ENCODE measurements around the gene BNIP3.

BNIP3 gene

DNA sequence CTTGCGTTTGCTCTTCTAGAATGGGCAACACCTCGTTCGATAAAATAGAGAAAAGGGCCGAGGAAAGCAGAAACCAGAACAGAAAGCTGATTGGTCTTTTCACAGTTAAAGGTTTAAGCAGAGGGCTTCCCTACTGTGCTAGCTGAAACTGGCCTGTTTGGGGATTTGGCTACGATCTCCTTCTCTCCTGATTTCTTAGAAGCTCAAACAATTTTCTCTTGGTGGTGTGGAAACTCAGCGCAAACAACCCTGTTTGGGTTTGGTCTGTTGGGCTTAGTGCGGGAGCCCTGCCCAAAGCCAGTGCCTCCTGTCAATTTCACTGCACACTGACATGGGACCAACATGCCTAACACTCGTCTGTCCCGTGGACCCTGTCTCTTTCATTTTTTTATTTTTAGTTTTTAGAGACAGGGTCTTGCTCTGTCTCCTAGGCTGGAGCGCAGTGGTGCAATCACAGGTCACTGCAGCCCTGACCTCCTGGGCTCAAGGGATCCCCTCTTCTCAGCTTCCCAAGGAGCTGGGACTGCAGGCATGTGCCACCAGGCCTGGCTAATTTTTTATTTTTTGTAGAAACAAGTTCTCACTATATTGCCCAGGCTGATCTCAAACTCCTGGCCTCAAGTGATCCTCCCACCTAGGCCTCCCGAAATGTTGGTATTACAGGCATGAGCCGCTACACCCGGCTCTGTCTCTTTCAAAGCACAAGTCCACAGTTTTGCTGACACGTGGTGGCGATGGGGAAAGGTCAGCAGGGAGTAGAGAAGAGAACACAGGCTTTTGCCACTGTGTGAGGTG is 16.5 kb upstream of the BNIP3 start:
- H4K20me1 ChIP-seq (ENCODE audit: insufficient read depth, low read length) = no peaks in the 10 kb centered on the region
- no peaks in the 10 kb centered on the region for H3K27me3 ChIP-seq (ENCODE audit: low read depth, low read length)
- H3K36me3 ChIP-seq (replicated peaks; ENCODE audit: low read depth, low read length) = no peaks in the 10 kb centered on the region
- H3K79me2 ChIP-seq (ENCODE audit: low read length) = no peaks in the 10 kb centered on the region
- no peaks in the 10 kb centered on the region for H3K4me1 ChIP-seq (ENCODE audit: low read length)
- H3K9me3 ChIP-seq (ENCODE audit: insufficient read depth, low read length) = no peaks in the 10 kb centered on the region
- H3K27ac ChIP-seq (ENCODE audit: low read length) = no peak overlapping the region
- H2AFZ ChIP-seq (ENCODE audit: low read depth, low read length) = no peak overlapping the region
- H3K9ac ChIP-seq (ENCODE audit: low read length) = no peak overlapping the region
- H3K4me3 ChIP-seq (ENCODE audit: low read length) = no peak overlapping the region
- no peak for TF ChIP-seq EZH2phosphoT487 (IDR thresholded peaks at IDR 0.05; ENCODE audit: low read depth)
- TF ChIP-seq, protein P1, sequence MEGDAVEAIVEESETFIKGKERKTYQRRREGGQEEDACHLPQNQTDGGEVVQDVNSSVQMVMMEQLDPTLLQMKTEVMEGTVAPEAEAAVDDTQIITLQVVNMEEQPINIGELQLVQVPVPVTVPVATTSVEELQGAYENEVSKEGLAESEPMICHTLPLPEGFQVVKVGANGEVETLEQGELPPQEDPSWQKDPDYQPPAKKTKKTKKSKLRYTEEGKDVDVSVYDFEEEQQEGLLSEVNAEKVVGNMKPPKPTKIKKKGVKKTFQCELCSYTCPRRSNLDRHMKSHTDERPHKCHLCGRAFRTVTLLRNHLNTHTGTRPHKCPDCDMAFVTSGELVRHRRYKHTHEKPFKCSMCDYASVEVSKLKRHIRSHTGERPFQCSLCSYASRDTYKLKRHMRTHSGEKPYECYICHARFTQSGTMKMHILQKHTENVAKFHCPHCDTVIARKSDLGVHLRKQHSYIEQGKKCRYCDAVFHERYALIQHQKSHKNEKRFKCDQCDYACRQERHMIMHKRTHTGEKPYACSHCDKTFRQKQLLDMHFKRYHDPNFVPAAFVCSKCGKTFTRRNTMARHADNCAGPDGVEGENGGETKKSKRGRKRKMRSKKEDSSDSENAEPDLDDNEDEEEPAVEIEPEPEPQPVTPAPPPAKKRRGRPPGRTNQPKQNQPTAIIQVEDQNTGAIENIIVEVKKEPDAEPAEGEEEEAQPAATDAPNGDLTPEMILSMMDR (IDR thresholded peaks at IDR 0.05; ENCODE audit: low read depth, low read length) = no peak
- no peak overlapping the region for H3K4me2 ChIP-seq (ENCODE audit: low read length)

GRCh38 chr10:131997366-131998049 is 15.8 kb upstream of the BNIP3 start:
- no peak overlapping the region for H3K27ac ChIP-seq (ENCODE audit: low read length)
- H4K20me1 ChIP-seq (ENCODE audit: insufficient read depth, low read length) = no peaks in the 10 kb centered on the region
- H3K4me1 ChIP-seq (ENCODE audit: low read length) = no peaks in the 10 kb centered on the region
- no peaks in the 10 kb centered on the region for H3K36me3 ChIP-seq (replicated peaks; ENCODE audit: low read depth, low read length)
- H3K4me2 ChIP-seq (ENCODE audit: low read length) = no peak overlapping the region
- no peak for TF ChIP-seq EZH2phosphoT487 (IDR thresholded peaks at IDR 0.05; ENCODE audit: low read depth)
- TF ChIP-seq, protein P1 (IDR thresholded peaks at IDR 0.05; ENCODE audit: low read depth, low read length) = no peak
- H3K79me2 ChIP-seq (ENCODE audit: low read length) = no peaks in the 10 kb centered on the region
- no peaks in the 10 kb centered on the region for H3K9me3 ChIP-seq (ENCODE audit: insufficient read depth, low read length)
- H3K4me3 ChIP-seq (ENCODE audit: low read length) = no peak overlapping the region
- H3K9ac ChIP-seq (ENCODE audit: low read length) = no peak overlapping the region
- no peak overlapping the region for H2AFZ ChIP-seq (ENCODE audit: low read depth, low read length)
- no peaks in the 10 kb centered on the region for H3K27me3 ChIP-seq (ENCODE audit: low read depth, low read length)

GRCh38 chr10:131996466-131997365 is 15.0 kb upstream of the BNIP3 start:
- Histone ChIP-seq H2AFZ (ENCODE audit: low read depth, low read length) (no peak overlapping the region), H4K20me1 (ENCODE audit: insufficient read depth, low read length) (no peaks in the 10 kb centered on the region), H3K36me3 (replicated peaks; ENCODE audit: low read depth, low read length) (no peaks in the 10 kb centered on the region), H3K9ac (ENCODE audit: low read length) (no peak overlapping the region), H3K27me3 (ENCODE audit: low read depth, low read length) (no peaks in the 10 kb centered on the region), H3K79me2 (ENCODE audit: low read length) (no peaks in the 10 kb centered on the region), H3K9me3 (ENCODE audit: insufficient read depth, low read length) (no peaks in the 10 kb centered on the region), H3K27ac (ENCODE audit: low read length) (no peak overlapping the region), H3K4me3 (ENCODE audit: low read length) (no peak overlapping the region), H3K4me1 (ENCODE audit: low read length) (no peaks in the 10 kb centered on the region), H3K4me2 (ENCODE audit: low read length) (no peak overlapping the region)
- TF ChIP-seq EZH2phosphoT487 (IDR thresholded peaks at IDR 0.05; ENCODE audit: low read depth) = no peak
- TF ChIP-seq, protein P1 (IDR thresholded peaks at IDR 0.05; ENCODE audit: low read depth, low read length) = no peak

Data from OCI-LY3 (cell line).